ENCODE data around the gene KRTAP2-1.
"Not testable (repeated sequence)": the region's sequence is repeated elsewhere in the genome, so short reads cannot be mapped to it uniquely, and the experiment has no call there.

Gene KRTAP2-1

DNA sequence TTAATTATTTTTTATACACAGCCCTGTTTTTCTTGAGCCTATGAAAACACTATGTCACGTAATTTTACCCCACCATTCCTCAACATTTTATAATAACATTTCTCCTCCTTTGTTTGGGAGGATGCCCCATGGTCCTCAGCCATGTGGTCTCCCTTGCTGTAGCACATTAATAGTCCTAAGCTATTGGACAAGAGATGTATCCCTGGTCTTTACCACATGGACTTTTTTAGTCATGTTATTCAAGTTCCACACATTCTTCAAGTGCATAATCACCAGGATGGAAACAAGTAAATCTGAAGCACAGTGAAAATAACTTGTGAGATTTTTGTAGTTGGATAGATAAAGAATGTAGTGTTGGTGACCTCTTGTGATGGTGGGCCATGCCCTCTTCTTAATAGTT lies 14.8 kb upstream of the KRTAP2-1 start:
- H3K4me3 ChIP-seq (replicated peaks; ENCODE audit: low read depth, low read length): no peak overlapping the region
- TF ChIP-seq, protein P1, sequence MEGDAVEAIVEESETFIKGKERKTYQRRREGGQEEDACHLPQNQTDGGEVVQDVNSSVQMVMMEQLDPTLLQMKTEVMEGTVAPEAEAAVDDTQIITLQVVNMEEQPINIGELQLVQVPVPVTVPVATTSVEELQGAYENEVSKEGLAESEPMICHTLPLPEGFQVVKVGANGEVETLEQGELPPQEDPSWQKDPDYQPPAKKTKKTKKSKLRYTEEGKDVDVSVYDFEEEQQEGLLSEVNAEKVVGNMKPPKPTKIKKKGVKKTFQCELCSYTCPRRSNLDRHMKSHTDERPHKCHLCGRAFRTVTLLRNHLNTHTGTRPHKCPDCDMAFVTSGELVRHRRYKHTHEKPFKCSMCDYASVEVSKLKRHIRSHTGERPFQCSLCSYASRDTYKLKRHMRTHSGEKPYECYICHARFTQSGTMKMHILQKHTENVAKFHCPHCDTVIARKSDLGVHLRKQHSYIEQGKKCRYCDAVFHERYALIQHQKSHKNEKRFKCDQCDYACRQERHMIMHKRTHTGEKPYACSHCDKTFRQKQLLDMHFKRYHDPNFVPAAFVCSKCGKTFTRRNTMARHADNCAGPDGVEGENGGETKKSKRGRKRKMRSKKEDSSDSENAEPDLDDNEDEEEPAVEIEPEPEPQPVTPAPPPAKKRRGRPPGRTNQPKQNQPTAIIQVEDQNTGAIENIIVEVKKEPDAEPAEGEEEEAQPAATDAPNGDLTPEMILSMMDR (IDR thresholded peaks at IDR 0.05; ENCODE audit: low read depth, low read length, missing control alignments): no peak
- DNase-seq (ENCODE audit: extremely low read depth, low read depth): peak; percentile 94

DNA sequence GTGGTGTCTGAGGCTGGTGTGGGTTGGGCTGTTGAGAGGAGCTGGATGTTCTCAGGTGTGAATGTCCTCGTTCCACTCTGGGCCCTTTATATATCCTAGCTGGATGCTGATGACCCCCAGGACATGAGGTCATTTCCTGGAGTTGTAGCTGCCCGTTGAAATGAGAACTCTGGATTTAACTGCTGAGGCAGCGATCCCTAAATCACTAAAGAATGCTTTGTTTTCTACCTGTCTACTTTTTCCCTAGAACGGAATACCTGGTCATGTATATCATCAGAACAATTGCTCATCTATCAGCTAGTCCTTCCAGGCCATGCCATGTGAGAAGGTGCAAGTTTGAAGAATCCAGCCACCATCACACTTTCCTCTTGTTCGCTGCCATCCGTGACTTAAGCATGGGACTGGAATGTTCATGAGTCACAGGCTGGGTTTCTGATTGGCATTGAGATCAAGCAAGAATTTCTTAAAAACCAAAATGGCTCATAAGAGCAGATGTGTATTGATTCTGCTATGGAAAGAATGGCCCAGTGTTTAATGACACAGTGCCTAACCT lies 13.0 kb upstream of the KRTAP2-1 start, which contains the start of gene KRTAP2-3:
Gene KRTAP2-3 (minus strand): TSS at position 63 of the 553 bp plus-strand sequence. CDS start 64 bp downstream, outside the sequence.
- DNase-seq (ENCODE audit: extremely low read depth, low read depth): peak; percentile 78
- TF ChIP-seq, protein P1 (IDR thresholded peaks at IDR 0.05; ENCODE audit: low read depth, low read length, missing control alignments): no peak
- no peak within 1 kb of the TSS for H3K4me3 ChIP-seq (replicated peaks; ENCODE audit: low read depth, low read length)

DNA sequence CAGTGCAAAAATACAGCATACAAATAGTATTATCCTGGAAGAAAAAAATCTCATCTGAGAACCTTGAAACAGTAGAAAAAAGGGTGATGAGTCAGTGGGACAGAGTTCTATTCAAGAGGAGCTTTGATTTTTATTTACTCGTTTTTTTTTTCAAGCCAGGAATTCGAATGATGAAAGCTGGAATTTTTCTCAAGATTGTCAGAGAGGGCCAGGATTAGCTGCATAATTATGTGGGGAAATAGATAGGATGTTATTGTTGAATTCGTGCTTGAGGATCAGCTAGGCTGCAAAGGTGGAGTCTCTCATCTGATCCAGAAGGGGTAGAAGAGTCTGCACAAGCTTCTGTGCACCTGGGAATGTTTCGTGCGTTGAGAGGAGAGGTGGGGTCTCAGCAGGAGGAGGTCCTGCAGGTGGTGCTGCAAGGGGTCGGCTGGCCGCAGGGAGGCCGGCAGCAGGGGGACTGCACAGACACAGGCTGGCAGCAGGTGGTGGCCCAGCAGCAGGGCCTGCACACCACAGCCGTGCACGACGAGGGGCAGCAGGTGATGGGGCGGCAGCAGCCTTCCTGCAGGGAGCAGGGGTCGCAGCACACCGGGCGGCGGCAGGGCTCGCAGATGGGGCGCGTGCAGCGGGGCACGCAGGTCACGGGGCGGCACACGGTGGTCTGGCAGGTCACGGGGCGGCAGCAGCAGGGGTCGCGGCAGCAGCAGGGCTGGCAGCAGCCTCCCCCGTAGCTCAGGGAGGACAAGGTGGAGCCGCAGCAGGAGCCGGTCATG lies 12.3 kb upstream of the KRTAP2-1 start:
- H3K4me3 ChIP-seq (replicated peaks; ENCODE audit: low read depth, low read length): not testable (repeated sequence)
- DNase-seq (ENCODE audit: extremely low read depth, low read depth): peak; percentile 52

DNA sequence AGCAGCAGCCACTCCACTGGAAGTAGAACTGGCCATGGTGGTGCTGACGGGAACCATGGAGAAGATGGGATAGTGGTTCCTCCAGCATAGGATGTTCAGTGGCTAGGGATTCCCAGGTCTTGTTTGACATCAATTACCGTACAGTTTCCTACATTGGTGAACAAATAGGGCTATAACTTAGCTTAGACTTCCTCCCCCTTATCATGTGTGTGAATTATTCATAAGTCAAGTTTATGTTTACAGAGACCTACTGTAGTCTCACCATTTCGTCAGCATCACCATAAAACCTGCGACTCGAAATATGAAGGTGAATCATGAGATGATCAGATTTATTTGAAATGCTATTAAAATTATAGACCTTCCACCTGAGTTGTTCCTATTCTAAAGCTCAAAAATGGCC lies 11.6 kb upstream of the KRTAP2-1 start:
- TF ChIP-seq, protein P1 (IDR thresholded peaks at IDR 0.05; ENCODE audit: low read depth, low read length, missing control alignments): no peak
- no peak overlapping the region for H3K4me3 ChIP-seq (replicated peaks; ENCODE audit: low read depth, low read length)
- DNase-seq (ENCODE audit: extremely low read depth, low read depth): no peak

DNA sequence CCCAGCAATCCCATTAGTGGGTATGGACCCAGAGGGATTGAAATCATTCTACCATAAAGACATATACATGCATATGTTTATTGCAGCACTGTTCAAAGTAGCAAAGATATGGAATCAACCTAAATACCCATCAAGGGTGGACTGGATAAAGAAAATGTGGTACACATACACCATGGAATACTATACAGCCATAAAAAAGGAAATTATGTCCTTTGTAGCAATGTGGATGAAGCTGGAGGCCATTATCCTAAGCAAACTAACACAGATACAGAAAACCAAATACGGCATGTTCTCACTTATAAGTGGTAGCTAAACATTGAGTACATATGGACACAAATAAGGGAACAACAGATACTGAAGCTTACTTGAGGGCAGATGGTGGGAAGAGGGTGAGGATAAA lies 10.4 kb upstream of the KRTAP2-1 start:
- H3K4me3 ChIP-seq (replicated peaks; ENCODE audit: low read depth, low read length): no peak overlapping the region
- no peak for DNase-seq (ENCODE audit: extremely low read depth, low read depth)
- TF ChIP-seq, protein P1 (IDR thresholded peaks at IDR 0.05; ENCODE audit: low read depth, low read length, missing control alignments): no peak

DNA sequence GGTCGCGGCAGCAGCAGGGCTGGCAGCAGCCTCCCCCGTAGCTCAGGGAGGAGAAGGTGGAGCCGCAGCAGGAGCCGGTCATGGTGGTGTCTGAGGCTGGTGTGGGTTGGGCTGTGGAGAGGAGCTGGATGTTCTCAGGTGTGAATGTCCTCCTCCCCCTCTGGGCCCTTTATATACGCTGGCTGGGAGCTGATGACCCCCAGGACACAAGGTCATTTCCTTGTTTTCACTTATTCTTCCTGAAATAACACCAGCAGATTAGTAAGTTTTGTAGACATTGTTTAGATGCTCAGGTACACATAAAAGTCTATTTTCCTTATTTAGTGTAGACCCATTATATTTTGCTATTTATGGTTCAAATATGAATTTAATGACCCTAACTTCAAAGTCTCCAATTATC lies 8.0 kb upstream of the KRTAP2-1 start, which contains the start of gene KRTAP2-2:
Gene KRTAP2-2 (minus strand): TSS at position 101 of the 400 bp plus-strand sequence. CDS start 19 bp downstream, at position 82.
- DNase-seq (ENCODE audit: extremely low read depth, low read depth); H3K4me3 ChIP-seq (replicated peaks; ENCODE audit: low read depth, low read length): not testable (repeated sequence)

DNA sequence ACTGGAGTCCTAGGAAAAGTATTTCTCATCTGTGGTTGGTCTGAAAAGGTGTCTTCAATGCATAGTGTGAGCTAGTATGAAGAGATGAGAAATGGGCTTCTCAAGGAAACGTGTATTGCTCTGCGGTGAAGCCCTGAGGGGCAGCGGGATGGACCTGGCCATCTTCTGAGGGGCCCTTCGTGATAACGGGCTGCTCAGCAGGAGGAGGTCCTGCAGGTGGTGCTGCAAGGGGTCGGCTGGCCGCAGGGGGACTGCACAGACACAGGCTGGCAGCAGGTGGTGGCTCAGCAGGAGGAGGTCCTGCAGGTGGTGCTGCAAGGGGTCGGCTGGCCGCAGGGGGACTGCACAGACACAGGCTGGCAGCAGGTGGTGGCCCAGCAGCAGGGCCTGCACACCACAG lies 7.4 kb upstream of the KRTAP2-1 start:
- not testable (repeated sequence) for H3K4me3 ChIP-seq (replicated peaks; ENCODE audit: low read depth, low read length); DNase-seq (ENCODE audit: extremely low read depth, low read depth)

DNA sequence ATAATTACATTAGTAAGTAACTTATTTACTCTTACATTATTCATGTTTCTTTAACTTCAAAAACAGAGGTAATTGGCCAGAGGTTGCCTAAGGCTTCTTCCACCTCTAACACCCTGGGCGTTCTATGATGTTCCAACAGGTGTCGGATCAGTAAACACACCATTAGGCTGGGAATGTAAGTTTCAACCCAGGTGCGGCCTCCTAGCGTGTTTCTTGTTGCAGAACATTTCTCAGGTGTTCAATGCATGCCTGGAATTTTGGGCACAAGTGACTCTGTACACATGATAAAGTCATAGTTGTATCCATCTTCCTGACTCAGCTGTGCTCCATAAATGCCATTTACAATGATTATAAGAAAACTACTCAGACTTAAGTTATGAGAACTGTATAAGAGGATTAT lies 6.9 kb upstream of the KRTAP2-1 start:
- no peak for DNase-seq (ENCODE audit: extremely low read depth, low read depth)
- H3K4me3 ChIP-seq (replicated peaks; ENCODE audit: low read depth, low read length): no peak overlapping the region
- TF ChIP-seq, protein P1 (IDR thresholded peaks at IDR 0.05; ENCODE audit: low read depth, low read length, missing control alignments): no peak

Data from HFF-Myc (cell line).